GM10266 (cell line): ENCODE data around the gene FILIP1L.

Source experiments
- DNase-seq: peaks from one replicate; pipeline ENCODE4 v3.0.0; 2012; ENCODE audit errors: extremely low spot score
- CTCF ChIP-seq: IDR thresholded peaks from 2 replicates; pipeline ENCODE4 v1.5.1; 2012; ENCODE audit warnings: mild to moderate bottlenecking, low read depth; ENCODE audit not compliant: control insufficient read depth, insufficient read depth; ENCODE audit errors: missing control alignments

Gene FILIP1L

DNA sequence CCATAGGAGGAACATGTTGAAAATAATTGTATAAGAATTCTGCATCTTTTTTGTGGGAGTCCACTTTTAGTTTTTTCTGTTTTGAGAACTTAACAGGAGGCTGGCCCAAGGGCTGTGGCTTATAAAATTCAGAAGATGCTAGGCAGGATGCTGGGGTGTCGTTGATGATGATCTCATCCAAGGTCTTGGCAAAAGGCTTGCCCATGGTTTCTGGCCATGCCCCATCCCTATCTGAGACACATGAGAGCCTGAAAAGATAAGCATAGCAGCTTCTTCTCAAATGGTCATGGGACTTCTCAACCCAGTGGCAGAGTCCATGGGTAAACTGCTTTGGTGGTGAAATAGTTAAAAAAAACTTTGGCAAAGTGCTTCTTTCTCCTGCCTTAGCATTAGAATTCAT, 261.4 kb downstream of the FILIP1L start:
- DNase-seq = no peak
- no peak for TF ChIP-seq CTCF

DNA sequence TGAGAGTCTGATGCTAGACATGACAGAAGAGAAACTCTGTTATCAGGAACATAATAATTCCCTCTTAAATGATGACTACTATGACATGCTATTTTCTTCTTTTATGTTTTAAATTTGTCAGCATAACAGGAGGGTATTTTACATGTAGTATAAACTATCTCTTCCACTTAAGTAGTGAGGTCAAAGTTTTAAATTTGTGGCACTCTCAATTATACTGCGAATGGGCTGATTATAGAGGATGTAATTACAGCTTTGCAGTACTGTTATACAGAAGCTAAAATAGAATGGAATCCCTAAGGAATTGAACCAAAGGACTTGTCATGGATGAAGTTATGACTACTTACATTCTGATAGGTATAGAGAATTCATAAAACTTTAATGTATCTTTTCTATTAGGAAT, 262.3 kb downstream of the FILIP1L start:
- DNase-seq = no peak
- no peak for TF ChIP-seq CTCF

DNA sequence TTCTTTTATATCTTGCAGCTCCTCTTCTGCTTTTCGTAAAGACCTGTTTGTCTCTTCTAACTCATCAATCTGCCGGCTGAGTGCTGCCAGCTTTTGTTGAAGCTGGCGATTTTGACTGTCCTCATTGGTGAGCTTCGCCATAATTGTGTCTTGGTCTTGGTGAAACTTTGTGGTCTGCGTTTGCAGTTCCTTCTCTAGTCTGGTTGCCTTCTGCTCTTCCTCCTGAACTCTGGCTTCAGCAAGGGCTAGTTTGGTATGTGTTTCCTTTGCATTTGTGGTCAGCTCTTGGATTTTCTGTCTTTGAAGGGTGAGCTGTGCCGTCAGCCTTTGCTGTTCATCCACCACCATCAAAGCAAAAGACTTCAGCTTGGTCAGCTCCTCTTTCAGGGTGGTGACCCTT, 263.7 kb downstream of the FILIP1L start:
- no peak for DNase-seq
- TF ChIP-seq CTCF = no peak

- DNase-seq = no peak
- TF ChIP-seq CTCF = no peak
These were observed 265.9 kb downstream of the FILIP1L start for GRCh38 chr3:99848433-99848832.

- no peak for DNase-seq
- TF ChIP-seq CTCF = no peak
These were observed 267.7 kb downstream of the FILIP1L start for GRCh38 chr3:99846477-99847160.

- TF ChIP-seq CTCF = no peak
- no peak for DNase-seq
These were observed 268.3 kb downstream of the FILIP1L start for GRCh38 chr3:99845999-99846398.

DNA sequence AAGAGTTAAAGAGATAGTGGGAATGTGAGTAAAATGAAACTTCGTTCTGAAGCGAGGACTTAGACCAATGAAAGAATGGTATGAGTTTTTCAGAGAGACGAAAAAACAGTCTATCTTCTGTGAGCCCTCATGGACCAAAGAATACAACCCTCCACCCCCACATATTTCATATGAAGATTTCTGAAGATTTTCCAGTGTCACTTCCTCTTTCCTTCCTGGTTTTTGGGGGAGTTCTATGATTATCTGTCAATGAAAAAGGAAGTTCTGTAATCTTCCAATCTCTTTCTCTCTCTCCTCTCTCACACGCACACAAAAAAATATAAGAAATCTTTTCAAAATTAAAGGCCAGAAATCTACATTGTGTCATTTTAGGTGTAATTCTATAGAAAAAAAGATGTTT, 269.0 kb downstream of the FILIP1L start:
- DNase-seq = no peak
- no peak for TF ChIP-seq CTCF
